KG1 (cell line): ENCODE measurements around the gene TF.

Experiments used
- DNase-seq: peaks from one replicate; lab custom pipeline; 2025; lab: John Stamatoyannopoulos, UW

The TF gene

GRCh38 chr3:133747907-133748639, 1.9 kb downstream of the TF start:
- no peak for DNase-seq

GRCh38 chr3:133749427-133750258, 3.5 kb downstream of the TF start:
- DNase-seq: no peak

GRCh38 chr3:133750259-133750656, 4.1 kb downstream of the TF start:
- no peak for DNase-seq

GRCh38 chr3:133753107-133753778, 7.0 kb downstream of the TF start:
- DNase-seq: no peak

- DNase-seq: no peak
These were observed 7.6 kb downstream of the TF start for GRCh38 chr3:133753779-133754164.

GRCh38 chr3:133754455-133754854, 8.3 kb downstream of the TF start:
- no peak for DNase-seq

- DNase-seq: no peak
These were observed 9.0 kb downstream of the TF start for GRCh38 chr3:133754973-133755828.

GRCh38 chr3:133756716-133757694, 10.8 kb downstream of the TF start:
- DNase-seq: no peak

- no peak for DNase-seq
These were observed 11.7 kb downstream of the TF start for GRCh38 chr3:133757701-133758567.

- DNase-seq: no peak
These were observed 12.4 kb downstream of the TF start for GRCh38 chr3:133758568-133758928.

GRCh38 chr3:133758964-133759739, 13.0 kb downstream of the TF start:
- no peak for DNase-seq

GRCh38 chr3:133759740-133760305, 13.6 kb downstream of the TF start:
- no peak for DNase-seq

GRCh38 chr3:133760916-133761315, 14.7 kb downstream of the TF start:
- no peak for DNase-seq

GRCh38 chr3:133761605-133762484, 15.7 kb downstream of the TF start:
- DNase-seq: no peak

GRCh38 chr3:133762539-133762938, 16.3 kb downstream of the TF start:
- no peak for DNase-seq

GRCh38 chr3:133763797-133764683, 17.8 kb downstream of the TF start:
- no peak for DNase-seq

GRCh38 chr3:133765256-133765655, 19.1 kb downstream of the TF start:
- no peak for DNase-seq
